ENCODE results near the gene EPB41L2.
"Not testable (repeated sequence)": the region's sequence is repeated elsewhere in the genome, so short reads cannot be mapped to it uniquely, and the experiment has no call there.

The EPB41L2 gene

DNA sequence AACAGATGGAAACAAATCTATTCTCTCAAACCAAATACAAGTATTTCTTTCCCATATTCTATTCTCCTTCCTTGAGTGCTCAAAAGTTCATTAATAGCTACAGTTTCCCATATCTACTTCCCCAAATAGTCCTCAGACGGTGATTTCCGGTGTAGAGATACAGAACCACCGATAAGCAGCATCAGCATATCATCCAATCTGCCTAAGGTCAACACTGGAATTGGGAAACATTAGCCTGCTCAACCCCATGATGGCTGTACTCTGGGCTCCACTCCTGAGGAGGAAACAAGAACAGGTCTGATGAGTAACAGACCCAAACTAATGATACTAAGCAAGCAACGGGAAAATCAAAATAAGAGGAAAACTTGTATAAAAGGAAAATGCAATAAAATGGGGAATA lies 115.6 kb downstream of the EPB41L2 start:
- DNase-seq (ENCODE audit: low read depth, low spot score), result no peak

DNA sequence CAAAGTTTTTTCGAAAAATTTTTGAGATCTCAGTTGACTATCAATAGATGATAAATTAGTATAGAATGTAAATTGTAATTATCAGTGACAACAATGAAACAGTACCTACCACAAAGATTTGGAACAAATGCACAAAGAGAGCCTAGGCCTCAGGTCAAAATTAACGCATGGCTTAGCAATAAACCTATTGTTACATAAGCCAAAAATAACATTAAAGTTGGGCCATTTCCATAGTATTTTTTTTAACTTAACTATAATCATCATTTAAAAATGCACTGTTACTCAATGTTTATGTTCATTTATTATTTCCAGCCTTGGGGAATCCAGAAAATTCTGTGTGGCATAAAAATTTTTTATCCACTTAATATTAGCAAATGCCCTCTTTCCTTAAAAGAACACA lies 117.0 kb downstream of the EPB41L2 start:
- no peak for DNase-seq (ENCODE audit: low read depth, low spot score)

DNA sequence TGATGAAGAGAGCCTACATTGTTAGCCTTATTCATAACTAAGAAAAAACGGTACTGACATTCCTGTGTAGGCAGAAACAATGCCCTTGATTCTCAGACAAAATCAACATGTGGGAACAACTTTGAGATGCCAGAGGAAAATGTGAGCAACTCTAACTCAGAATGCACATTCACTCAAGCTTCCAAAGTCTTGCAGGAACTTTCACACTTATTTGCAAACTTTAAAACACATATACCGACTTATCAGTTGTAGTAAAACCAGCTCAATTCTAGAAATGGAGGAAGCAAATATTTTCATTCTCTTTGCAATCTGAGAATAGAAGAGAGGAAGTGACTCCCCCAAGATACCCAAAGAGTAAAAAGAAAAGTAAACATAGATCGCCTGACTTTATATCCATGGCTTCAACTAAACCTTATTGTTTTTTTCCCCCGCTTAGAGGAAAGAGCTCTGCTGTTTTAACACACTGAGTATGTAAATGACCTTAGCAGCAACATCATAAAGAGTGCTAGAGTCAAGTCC lies 117.6 kb downstream of the EPB41L2 start:
- DNase-seq (ENCODE audit: low read depth, low spot score), result no peak

DNA sequence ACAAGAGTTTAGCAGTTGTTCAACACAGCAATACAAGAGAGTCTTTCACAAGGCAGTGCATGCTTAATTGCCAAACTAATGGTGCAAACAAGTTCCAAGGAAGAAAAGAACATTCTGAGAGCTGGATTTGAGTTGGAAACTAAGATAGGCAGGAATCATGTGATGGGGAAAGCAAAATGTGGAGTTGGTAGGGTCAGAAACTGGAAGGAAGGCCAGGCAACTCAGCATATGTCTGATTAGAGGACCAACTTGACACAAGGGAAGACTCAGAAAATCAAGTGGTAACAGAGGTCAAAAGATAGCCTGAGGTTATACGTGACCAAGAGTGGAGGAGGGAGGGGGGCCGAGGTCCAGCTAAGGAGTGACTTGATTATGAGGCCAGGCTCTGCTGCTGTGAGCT lies 118.6 kb downstream of the EPB41L2 start:
- no peak for DNase-seq (ENCODE audit: low read depth, low spot score)

DNA sequence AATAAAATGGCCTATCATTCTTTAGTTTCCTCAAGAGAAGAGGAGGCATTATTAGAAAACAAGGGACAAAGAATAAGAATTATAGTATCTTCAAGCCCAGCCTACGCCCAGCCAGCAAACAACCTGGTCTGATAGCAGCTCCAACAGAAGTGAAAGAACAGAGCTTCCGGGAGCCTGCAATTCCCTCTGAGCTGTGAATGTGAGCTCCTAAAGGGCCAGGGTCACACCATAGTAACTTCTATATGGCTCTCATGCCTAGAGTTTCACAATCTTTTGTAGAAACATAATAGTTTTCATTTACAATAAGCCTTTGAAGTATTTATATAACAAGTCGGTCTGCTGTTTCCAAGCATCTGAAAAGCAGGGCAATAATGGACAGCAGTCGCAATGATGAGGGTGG lies 119.3 kb downstream of the EPB41L2 start:
- no peak for DNase-seq (ENCODE audit: low read depth, low spot score)

DNA sequence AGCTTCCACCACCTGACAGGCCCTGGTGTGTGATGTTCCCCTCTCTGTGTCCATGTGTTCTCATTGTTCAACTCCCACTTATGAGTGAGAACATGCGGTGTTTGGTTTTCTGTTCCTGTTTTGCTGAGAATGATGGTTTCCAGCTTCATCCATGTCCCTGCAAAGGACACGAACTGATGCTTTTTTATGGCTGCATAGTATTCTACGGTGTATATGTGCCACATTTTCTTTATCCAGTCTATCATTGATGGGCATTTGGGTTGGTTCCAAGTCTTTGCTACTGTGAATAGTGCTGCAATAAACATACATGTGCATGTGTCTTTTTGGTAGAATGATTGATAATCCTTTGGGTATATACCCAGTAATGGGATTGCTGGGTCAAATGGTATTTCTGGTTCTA lies 120.3 kb downstream of the EPB41L2 start:
- not testable (repeated sequence) for DNase-seq (ENCODE audit: low read depth, low spot score)

DNA sequence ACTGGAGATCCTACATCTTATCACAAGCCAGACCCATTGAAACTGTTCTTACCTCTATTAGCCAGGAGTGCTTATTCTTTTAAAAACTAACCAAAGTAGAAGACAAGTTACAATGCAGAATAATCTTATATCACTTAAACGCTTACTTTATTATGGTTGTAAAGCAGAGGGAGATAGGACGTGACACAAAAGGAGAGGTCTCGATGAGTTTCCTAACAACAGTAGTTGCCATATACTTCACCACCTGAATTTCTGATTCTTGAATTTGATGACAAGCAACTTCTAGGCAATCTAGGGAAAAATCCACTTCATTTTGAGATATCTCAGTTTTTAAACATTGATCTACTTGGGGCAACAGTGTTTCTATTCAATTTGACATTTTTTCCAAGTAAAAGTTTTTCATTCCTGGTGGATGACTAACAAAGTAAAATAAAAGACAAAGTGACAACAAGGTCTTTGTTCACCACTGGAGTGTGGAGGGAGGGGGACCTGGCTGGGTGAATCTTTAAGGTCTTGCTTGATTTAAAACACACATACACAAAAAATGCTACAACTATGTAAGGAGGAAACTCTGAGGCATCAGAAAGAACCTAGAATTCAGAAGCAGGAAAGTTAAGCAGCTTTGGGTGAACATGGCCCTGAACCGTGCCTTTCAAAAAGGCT lies 125.0 kb downstream of the EPB41L2 start:
- DNase-seq (ENCODE audit: low read depth, low spot score), result no peak

DNA sequence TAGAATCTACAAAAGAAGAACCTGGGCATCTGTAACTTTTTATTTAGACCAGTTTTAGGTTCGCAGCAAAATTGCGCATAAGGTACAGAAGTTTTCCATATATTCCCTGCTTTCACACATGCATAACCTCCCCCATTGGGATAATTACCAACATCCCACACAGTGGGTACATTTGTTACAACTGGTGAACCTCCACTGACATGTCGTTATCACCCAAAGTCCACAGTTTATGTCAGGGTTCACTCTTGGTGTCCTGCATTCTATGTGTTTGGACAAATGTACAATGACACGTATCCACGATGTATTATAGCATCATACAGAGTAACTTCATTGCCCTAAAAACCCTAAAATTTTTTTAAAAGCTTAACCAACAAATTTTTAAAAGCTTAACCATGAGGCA lies 126.1 kb downstream of the EPB41L2 start:
- DNase-seq (ENCODE audit: low read depth, low spot score), result no peak

DNA sequence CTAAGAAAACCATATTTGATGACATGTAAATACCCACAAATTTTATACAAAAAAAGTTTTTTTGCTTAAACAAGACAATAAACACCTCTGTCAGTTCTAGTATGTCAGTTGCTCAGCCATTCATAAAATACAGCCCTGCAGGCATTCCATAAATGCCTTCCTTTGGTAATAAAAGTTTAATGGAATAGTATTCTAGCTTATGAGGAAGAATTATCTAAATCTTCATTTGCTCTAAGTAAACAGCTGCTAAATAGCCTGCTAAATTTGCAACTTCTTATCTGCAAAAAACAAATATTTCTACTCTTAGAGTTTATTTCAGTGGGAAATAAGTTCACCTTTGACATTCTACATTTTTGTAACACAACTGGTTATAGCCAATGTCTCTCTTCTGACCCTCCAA lies 127.1 kb downstream of the EPB41L2 start:
- DNase-seq (ENCODE audit: low read depth, low spot score), result no peak

DNA sequence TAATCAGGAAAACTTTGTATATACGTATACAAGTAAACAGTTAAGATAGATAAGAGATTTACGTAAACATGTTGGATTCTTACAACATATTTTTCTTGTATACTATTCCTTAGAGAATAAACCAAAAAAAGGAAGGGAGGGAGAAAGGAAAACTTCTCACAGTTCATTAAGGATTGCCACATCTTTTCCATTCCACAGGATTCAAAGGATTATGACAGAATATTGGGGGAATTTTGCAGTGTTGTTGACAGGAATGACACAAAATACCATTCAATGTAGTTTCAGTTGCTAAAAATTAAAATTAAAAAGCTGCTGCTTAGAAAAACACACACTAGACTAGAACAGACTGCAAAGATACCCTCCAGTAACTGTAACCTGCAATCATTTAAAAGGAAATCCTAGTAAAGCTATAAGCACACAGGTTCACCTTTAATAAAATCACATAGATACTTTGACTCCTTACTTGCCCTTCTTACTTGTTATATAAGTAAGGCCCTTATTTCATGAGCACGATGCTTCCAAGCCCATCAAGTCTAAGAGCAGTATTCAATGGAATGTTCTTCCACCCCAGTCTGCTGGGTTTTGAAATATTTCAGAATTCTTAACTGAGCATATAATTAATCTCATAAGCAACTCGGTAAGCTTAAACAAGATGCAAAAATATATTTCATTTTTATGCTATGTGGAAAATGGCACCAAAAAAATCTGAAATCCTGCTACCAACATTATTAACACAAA lies 128.0 kb downstream of the EPB41L2 start:
- DNase-seq (ENCODE audit: low read depth, low spot score), result no peak

DNA sequence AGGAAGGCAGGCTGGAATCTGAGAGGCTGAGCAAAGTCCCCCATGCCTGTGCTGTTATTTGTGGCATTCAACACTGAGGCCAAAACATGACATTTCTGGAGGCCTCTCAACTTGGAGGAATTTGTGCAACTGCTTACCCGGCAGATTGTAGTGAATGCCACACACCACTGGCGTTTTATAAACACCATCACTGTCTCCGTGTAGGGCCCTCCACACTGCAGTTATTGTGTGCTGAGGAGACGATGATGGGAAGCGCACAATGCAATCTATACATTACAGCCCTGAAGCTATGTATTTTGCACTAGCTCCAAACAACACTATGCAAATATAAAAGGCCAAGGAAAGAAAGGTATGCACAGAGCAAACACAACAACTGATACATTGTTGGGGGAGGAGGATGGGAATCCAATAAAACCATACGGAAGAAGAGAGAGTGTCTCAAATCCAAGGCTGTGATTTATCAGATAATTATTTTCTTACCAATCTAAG lies 129.3 kb downstream of the EPB41L2 start:
- DNase-seq (ENCODE audit: low read depth, low spot score), result no peak

DNA sequence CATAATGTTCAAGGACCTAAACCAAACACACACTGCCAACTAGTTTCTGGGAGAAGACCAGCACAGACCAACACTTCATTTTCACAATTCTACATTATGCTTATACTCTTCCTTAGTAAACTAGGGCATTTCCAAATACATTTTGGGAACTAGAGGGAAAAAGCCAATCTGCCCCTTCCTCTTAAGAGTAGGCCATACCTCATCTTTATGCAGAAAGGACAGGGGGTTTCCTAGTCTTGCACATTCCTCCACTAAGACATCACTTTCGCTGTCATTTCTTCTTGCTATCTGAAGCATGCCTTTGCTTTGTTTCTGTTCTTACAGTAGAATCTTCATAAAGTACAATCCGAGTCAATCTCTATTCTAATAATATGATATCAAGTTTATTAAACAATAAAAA lies 130.1 kb downstream of the EPB41L2 start:
- no peak for DNase-seq (ENCODE audit: low read depth, low spot score)

DNA sequence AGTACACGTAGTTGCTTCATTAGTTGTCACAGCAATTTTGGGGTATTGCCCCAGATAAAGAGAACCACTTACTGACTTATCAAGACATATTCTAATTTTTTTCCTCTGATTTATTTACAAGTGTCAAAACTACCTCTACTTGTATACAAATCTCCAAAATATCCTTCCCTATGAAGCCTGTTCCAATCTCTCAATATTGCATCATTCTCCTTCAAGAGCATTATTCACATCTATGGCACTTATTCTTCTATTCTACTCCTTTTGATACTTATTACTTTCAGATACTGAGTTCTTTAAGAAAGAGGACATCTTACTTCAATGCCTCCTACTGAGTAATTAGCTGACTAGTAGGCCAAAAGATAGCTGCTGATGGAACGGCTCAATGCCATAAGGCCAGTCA lies 130.6 kb downstream of the EPB41L2 start:
- no peak for DNase-seq (ENCODE audit: low read depth, low spot score)

DNA sequence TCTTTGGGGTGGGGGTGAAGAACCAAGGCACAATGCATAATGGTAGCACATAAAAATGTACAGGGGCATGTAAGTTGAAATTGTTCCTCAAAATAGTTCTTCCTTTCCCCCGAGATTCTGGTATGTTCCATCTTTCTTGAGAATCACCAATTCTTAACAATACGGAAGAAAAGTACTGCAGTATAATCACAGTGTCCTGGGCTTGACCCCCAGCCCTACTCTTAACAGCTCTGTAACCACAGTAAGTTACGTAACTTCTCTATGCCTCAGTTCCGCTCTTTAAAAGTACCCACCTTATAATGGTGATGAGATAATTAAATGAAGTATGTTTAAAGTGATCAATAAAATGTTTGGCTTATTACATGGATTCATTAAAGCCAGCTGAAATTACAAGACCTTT lies 131.4 kb downstream of the EPB41L2 start:
- DNase-seq (ENCODE audit: low read depth, low spot score), result no peak

DNA sequence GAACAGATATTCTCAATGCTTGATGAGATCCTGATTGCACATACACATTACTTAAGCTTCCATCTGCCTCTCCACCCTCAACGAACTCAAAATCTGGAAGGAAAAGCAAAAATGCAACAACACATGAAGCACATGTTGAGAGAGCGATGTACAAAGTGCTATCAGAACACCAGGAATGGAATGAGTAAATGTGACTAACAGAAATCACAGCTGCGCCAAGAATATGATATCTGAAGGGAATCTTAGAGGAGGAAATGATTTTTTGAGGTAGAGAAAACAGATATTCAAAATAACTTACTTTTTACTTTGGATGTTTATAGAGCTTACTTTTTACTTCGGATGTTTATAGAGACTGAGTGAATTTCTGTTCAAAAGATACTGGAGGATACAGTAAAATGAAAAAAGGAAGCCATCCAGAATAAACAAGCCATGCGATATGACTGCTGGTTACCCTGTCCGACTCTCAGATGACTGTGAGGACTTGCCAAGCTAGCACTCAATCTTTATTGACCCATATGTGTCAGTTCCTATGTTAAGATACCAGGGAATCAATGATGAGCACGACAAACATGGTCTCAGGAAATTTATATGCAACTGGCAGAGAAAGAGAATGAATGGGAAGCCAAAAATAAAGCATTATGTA lies 133.9 kb downstream of the EPB41L2 start:
- no peak for DNase-seq (ENCODE audit: low read depth, low spot score)

DNA sequence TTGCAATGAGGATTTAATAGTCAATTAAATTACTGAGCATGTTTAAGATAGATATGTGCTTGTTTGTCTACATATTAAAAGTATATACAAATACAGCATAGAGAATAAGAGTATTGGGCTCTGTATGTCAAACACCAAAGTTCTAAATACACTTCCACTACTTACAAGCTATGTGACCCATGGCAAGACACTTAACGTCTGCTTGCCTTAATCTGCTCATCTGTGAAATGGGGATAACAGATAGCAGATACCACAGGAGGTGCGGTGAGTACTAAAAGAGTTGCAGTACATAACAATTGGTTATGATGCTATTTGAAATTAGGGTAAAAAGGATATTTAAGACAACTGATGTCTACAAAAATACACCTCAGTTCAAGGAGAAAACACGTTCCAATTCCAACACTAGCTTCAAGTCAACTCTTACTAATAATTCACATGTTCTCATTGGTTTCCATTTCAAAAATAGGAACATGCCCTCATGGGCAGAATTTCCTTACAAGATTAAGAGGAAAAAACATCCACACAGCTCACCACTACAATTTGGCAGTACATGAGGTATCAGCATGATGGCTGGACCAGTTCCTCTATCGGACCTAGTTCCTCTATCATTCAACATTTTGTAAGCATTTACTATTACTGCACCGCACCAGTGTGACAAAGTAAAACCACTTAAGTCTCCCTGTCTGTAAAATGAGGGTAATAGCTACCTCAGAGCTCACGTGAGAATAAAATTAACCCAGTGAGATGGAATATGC lies 134.7 kb downstream of the EPB41L2 start:
- no peak for DNase-seq (ENCODE audit: low read depth, low spot score)

DNA sequence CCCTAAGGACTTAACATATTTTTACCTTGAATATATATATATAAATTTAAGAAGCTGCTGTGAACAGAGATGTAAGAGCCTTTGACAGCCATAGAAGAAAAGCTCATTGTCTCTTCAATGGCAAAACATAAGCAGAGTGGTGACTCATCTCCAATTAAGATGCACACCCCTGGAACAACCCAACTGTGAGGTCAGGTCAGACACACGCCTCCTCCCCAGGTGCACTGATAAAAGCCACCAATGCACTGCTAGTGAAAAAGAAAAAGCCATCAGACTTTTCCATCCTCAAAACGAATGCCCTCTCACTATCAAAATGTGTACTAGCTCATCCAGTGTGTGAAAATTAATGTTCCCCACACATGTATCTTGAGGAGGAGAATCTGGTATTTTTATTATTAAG lies 135.7 kb downstream of the EPB41L2 start:
- DNase-seq (ENCODE audit: low read depth, low spot score), result no peak

DNA sequence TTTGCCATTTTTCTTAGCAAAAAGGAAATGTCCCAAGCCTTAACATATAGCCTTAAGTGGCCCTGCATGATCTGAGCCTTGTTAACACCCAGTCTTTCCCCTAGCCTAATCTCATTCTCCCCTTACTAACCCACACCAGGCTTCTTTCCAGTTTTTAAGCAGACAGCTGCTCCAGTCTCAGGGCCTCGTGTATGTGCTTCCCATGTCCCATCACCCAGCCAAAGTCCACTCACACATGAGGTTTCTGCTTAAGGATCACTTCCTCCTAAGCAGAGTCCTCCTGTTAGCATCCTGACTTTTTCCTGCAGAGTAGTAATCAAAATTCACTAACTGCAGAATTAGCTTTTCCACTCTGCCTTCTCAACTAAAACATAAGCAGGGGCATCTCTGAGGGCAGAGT lies 139.7 kb downstream of the EPB41L2 start:
- no peak for DNase-seq (ENCODE audit: low read depth, low spot score)

DNA sequence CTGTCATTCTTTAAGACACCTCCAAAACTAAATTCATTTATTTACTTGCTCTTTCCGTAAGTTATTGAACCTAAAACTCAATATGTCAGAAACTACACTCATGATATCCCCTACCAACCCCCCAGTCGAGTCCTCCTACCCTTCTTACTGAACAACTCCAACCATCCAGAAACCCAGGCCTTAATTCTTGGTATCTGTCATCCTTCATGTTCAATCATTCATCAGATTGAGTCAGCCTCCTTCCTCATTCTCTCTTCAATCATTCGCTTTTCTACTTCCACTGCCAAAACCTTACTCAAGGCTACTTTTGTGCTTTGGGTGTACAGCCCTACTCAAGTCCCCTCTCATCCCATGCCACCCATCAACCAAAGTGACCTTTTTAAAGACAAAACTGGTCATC lies 140.1 kb downstream of the EPB41L2 start:
- no peak for DNase-seq (ENCODE audit: low read depth, low spot score)

DNA sequence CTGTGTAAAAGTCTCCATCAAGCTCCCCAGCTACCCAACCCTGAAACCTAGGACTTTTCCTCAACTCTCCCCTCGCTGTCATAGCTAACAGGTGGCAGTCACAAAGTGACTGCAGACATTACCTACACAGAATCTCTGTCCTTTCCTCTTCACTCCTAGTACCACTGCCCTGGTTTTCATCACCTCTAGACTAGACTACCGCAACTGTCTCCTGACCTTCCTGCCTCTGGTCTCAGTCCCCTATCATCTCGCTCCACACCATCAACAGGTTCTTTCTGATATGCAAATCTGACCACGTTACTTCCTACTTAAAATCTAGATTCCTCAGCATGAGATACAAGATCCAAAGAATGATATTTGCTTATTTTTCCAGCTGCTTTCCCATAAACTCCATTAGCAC lies 142.1 kb downstream of the EPB41L2 start:
- no peak for DNase-seq (ENCODE audit: low read depth, low spot score)

DNA sequence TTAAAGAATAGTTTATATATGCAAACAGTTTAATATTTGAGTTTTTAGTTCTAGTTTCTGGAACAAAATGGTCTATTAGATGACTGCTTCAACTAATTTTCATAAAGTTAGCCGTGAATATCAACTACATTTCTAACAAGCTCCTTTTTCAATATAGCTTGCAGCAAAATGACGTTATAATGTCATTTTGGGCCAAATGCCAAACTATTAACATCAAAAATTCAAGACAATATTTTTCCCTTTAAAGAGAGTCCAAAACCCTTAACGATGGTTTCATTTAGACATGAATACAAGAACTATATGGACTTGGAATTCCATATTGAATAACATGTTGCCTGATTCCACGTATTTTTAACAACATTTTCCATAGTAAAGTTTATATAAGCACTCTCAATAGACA lies 144.9 kb downstream of the EPB41L2 start:
- no peak for DNase-seq (ENCODE audit: low read depth, low spot score)

DNA sequence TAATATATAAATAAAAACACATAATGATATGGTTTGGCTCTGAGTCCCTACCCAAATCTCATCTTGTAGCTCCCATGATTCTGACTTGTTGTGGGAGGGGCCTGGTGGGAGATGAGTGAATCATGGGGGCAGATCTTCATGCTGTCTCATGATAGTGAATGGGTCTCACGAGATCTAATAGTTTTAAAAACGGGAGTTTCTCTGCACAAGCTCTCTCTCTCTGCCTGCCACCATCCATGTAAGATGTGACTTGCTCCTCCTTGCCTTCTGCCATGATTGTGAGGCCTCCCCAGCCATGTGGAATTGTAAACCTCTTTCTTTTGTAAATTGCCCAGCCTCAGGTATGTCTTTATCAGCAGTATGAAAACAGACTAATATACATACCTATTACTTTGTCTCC lies 147.4 kb downstream of the EPB41L2 start:
- not testable (repeated sequence) for DNase-seq (ENCODE audit: low read depth, low spot score)
